Liver (tissue), 9 donors: ENCODE results near the gene ZNF414. TPM values are rescaled to one million over a fixed set of nuclear protein-coding genes. Genes with fewer than 3 reads are reported as not detected.
A peak's percentile ranks its signal among the peaks of the same experiment; 100 is the strongest.

Source experiments
- DNase-seq: peaks from one replicate; pipeline ENCODE4 v3.0.0-alpha.2; 2017; ENCODE audit warnings: low spot score
- H3K27ac ChIP-seq, 2 donors: one replicate each; pipeline ENCODE4 v1.7.0; 2013; ENCODE audit warnings: inconsistent platforms in 2 of 2, low read length in 2 of 2, control low read depth in 1 of 2, low read depth in 1 of 2, mild to moderate bottlenecking in 1 of 2
- H3K27me3 ChIP-seq, 4 donors: one replicate each; pipeline versions ENCODE4 v1.6.1 to v1.7.0; 2013; ENCODE audit warnings: low read length in 3 of 4, inconsistent platforms in 1 of 4, mild to moderate bottlenecking in 1 of 4, moderate library complexity in 1 of 4; ENCODE audit not compliant: control insufficient read depth in 4 of 4, insufficient read depth in 4 of 4
- H3K36me3 ChIP-seq, 4 donors: one replicate each; pipeline versions ENCODE4 v1.6.1 to v1.7.0; 2013; ENCODE audit warnings: low read length in 3 of 4, mild to moderate bottlenecking in 3 of 4, low read depth in 1 of 4, moderate library complexity in 1 of 4; ENCODE audit not compliant: control insufficient read depth in 4 of 4, insufficient read depth in 3 of 4
- H3K4me1 ChIP-seq, 4 donors: one replicate each; pipeline versions ENCODE4 v1.6.1 to v1.7.0; 2013; ENCODE audit warnings: low read length in 3 of 4, mild to moderate bottlenecking in 3 of 4, moderate library complexity in 1 of 4; ENCODE audit not compliant: control insufficient read depth in 4 of 4, insufficient read depth in 4 of 4
- H3K4me3 ChIP-seq, 3 donors: one replicate each; pipeline versions ENCODE4 v1.6.1 to v1.7.0; 2013; ENCODE audit warnings: low read length in 3 of 3, control low read depth in 1 of 3, low read depth in 1 of 3, mild to moderate bottlenecking in 1 of 3
- H3K9ac ChIP-seq, 2 donors: one replicate each; pipeline ENCODE4 v1.7.0; 2013; ENCODE audit warnings: low read length in 2 of 2, mild to moderate bottlenecking in 2 of 2, moderate library complexity in 2 of 2, control low read depth in 1 of 2, low read depth in 1 of 2
- H3K9me3 ChIP-seq, 4 donors: one replicate each; pipeline versions ENCODE4 v1.6.1 to v1.7.0; 2013; ENCODE audit warnings: low read length in 3 of 4; ENCODE audit not compliant: control insufficient read depth in 4 of 4
- EGR1 ChIP-seq, 2 donors: IDR thresholded peaks; 2 replicates each; pipeline ENCODE4 v1.6.1; 2016 to 2018; ENCODE audit warnings: antibody characterized with exemption in 2 of 2, low read depth in 2 of 2
- FOXA1 ChIP-seq: IDR thresholded peaks from 2 replicates; pipeline ENCODE4 v1.6.1; 2016; ENCODE audit warnings: antibody characterized with exemption
- FOXA2 ChIP-seq: IDR thresholded peaks from 2 replicates; pipeline ENCODE4 v1.6.1; 2016; ENCODE audit warnings: antibody characterized with exemption
- GABPA ChIP-seq, 2 donors: IDR thresholded peaks in 1 of 2; conservative IDR thresholded peaks in 1 of 2; 2 replicates each; pipeline ENCODE4 v1.6.1; 2016; ENCODE audit warnings: antibody characterized with exemption in 2 of 2, mild to moderate bottlenecking in 1 of 2, moderate library complexity in 1 of 2
- HNF4A ChIP-seq, 2 donors: conservative IDR thresholded peaks; 2 replicates each; pipeline ENCODE4 v1.6.1; 2016; ENCODE audit warnings: antibody characterized with exemption in 2 of 2, mild to moderate bottlenecking in 2 of 2
- JUND ChIP-seq, 2 donors: IDR thresholded peaks; 2 replicates each; pipeline ENCODE4 v1.6.1; 2016; ENCODE audit warnings: antibody characterized with exemption in 2 of 2
- NR2F2 ChIP-seq: IDR thresholded peaks from 2 replicates; pipeline ENCODE4 v1.6.1; 2016; ENCODE audit warnings: antibody characterized with exemption
- RAD21 ChIP-seq, 2 donors: IDR thresholded peaks; 2 replicates each; pipeline ENCODE4 v1.6.1; 2016; ENCODE audit warnings: antibody characterized with exemption in 2 of 2, mild to moderate bottlenecking in 2 of 2
- REST ChIP-seq: IDR thresholded peaks from 2 replicates; pipeline ENCODE4 v1.6.1; 2016; ENCODE audit warnings: antibody characterized with exemption, mild to moderate bottlenecking
- RXRA ChIP-seq, 2 donors: IDR thresholded peaks; 2 replicates each; pipeline ENCODE4 v1.6.1; 2017 to 2018; ENCODE audit warnings: antibody characterized with exemption in 2 of 2, mild to moderate bottlenecking in 1 of 2
- SP1 ChIP-seq: IDR thresholded peaks from 2 replicates; pipeline ENCODE4 v1.6.1; 2018; ENCODE audit warnings: antibody characterized with exemption, mild to moderate bottlenecking
- TAF1 ChIP-seq: conservative IDR thresholded peaks from 2 replicates; pipeline ENCODE4 v1.6.1; 2016; ENCODE audit warnings: antibody characterized with exemption, mild to moderate bottlenecking
- YY1 ChIP-seq: IDR thresholded peaks from 2 replicates; pipeline ENCODE4 v1.6.1; 2016; ENCODE audit warnings: antibody characterized with exemption, mild to moderate bottlenecking
- ZBTB33 ChIP-seq: IDR thresholded peaks from 2 replicates; pipeline ENCODE4 v1.6.1; 2016; ENCODE audit warnings: antibody characterized with exemption
- WGBS: extraction: QIAGEN DNeasy Blood & Tissue Kit; methylation state at CpG from one replicate; pipeline ENCODE4 v1.1.7; 2013; 5-methylcytosine and 5-hydroxymethylcytosine counted together
- polyA plus RNA-seq, 2 donors: library from polyadenylated mRNA; stranded (reverse) in 1 of 2; unstranded in 1 of 2; fragments of 200-250 nt in 1 of 2; fragments of >200 nt in 1 of 2; fragmentation: Nextera tagmentation in 1 of 2; extraction: Ambion mirVana in 1 of 2; gene quantifications; one replicate each; pipeline versions ENCODE4 v1.2.1 to v1.2.3, GENCODE V29; 2013 to 2015
- total RNA-seq, 2 donors: library from RNA; depleted of rRNA; stranded (reverse); fragments of >200 nt; gene quantifications; one replicate each; pipeline ENCODE4 v1.2.3, GENCODE V29; 2014
- donor health status: healthy.
- donor health status: healthy.
- donor health status: healthy.
- donor health status: healthy.
- donor health status: healthy.

ZNF414 gene
- total and polyA plus RNA-seq, 4 donors, result 3.5 to 16.0 (median 7.2) TPM

GRCh38 chr19:8526345-8527091 is 12.6 kb upstream of the ZNF414 start:
- no peaks in the 10 kb centered on the region for H3K27me3 ChIP-seq
- peak overlapping the region; percentile 62 to 81 (median 65) for H3K4me3 ChIP-seq
- H3K9ac ChIP-seq, result peak overlapping the region; percentile 12 to 57
- peak; percentile 83 for DNase-seq
- no peaks in the 10 kb centered on the region for H3K9me3 ChIP-seq
- no peak for TF ChIP-seq FOXA2
- peak; percentile 63 to 73 for TF ChIP-seq EGR1 (IDR thresholded peaks at IDR 0.05; ENCODE audit: low read depth in 2 of 2)
- TF ChIP-seq FOXA1, result no peak
- 20% methylated on average over 57 of the region's 57 CpGs for WGBS
- peaks cover 0 to 4% (median 1%) of the 10 kb centered on the region in 4 donors for H3K36me3 ChIP-seq
- H3K27ac ChIP-seq, result peak overlapping the region; percentile 80 to 87
- H3K4me1 ChIP-seq, result peaks cover 2 to 12% (median 6%) of the 10 kb centered on the region in 4 donors

- peak overlapping the region; percentile 78 to 87 for H3K27ac ChIP-seq
- H3K36me3 ChIP-seq, result peaks cover 0 to 4% (median 1%) of the 10 kb centered on the region in 4 donors
- DNase-seq, result no peak
- no peaks in the 10 kb centered on the region for H3K27me3 ChIP-seq
- H3K4me3 ChIP-seq, result peak overlapping the region; percentile 15 to 66 (median 39)
- H3K9ac ChIP-seq, result peak overlapping the region; percentile 62 to 68
- peaks cover 2 to 12% (median 7%) of the 10 kb centered on the region in 4 donors for H3K4me1 ChIP-seq
- TF ChIP-seq GABPA (IDR thresholded peaks at IDR 0.05 in 1 of 2, conservative IDR thresholded peaks at IDR 0.05 in 1 of 2) (no peak), YY1 (no peak), NR2F2 (no peak), RAD21 (IDR thresholded peaks at IDR 0.05) (peak in 1 of 2 donors; percentile 10), ZBTB33 (no peak), TAF1 (peak; percentile 47), REST (no peak)
- 19% methylated on average over 15 of the region's 15 CpGs for WGBS
- no peaks in the 10 kb centered on the region for H3K9me3 ChIP-seq
These were observed 11.4 kb upstream of the ZNF414 start for GRCh38 chr19:8525401-8525684.

GRCh38 chr19:8519388-8519787 is 5.4 kb upstream of the ZNF414 start:
- WGBS, result 97% methylated on average over 6 of the region's 6 CpGs
- Histone ChIP-seq H3K36me3 (no peaks in the 10 kb centered on the region), H3K27me3 (no peaks in the 10 kb centered on the region), H3K27ac (no peak overlapping the region), H3K4me1 (peaks cover 0 to 6% (median 2%) of the 10 kb centered on the region in 4 donors), H3K4me3 (no peak overlapping the region), H3K9me3 (no peaks in the 10 kb centered on the region), H3K9ac (no peak overlapping the region)
- TF ChIP-seq RXRA (IDR thresholded peaks at IDR 0.05), result no peak
- TF ChIP-seq JUND (IDR thresholded peaks at IDR 0.05), result no peak
- TF ChIP-seq REST, result no peak
- no peak for TF ChIP-seq HNF4A (conservative IDR thresholded peaks at IDR 0.05)
- TF ChIP-seq YY1, result no peak
- no peak for TF ChIP-seq EGR1 (IDR thresholded peaks at IDR 0.05; ENCODE audit: low read depth in 2 of 2)
- no peak for TF ChIP-seq GABPA (IDR thresholded peaks at IDR 0.05 in 1 of 2, conservative IDR thresholded peaks at IDR 0.05 in 1 of 2)
- TF ChIP-seq SP1, result no peak
- no peak for TF ChIP-seq FOXA2
- TF ChIP-seq FOXA1, result no peak
- DNase-seq, result no peak
